Measurements from ENCODE around the gene PPP1R3D. TPM values are rescaled to one million over a fixed set of nuclear protein-coding genes. Genes with fewer than 3 reads are reported as not detected.

PPP1R3D gene
- total RNA-seq, 4 donors from 2014 or later: 5.1 to 8.7 (median 6.8) TPM

- TF ChIP-seq CTCF (IDR thresholded peaks at IDR 0.05; ENCODE audit: low read depth): no peak
Measured at GRCh38 chr20:59958626-59959025, 18.5 kb upstream of the PPP1R3D start.

- no peak for TF ChIP-seq CTCF (IDR thresholded peaks at IDR 0.05; ENCODE audit: low read depth)
Measured at GRCh38 chr20:59958123-59958522, 18.0 kb upstream of the PPP1R3D start, which contains the start of gene CDH26. Gene CDH26, plus strand, starts transcription at chr20:59958423. Its CDS starts 304 bp downstream, at chr20:59958727.

- TF ChIP-seq CTCF (IDR thresholded peaks at IDR 0.05; ENCODE audit: low read depth): no peak
Measured at GRCh38 chr20:59955131-59955796, 15.2 kb upstream of the PPP1R3D start.

DNA sequence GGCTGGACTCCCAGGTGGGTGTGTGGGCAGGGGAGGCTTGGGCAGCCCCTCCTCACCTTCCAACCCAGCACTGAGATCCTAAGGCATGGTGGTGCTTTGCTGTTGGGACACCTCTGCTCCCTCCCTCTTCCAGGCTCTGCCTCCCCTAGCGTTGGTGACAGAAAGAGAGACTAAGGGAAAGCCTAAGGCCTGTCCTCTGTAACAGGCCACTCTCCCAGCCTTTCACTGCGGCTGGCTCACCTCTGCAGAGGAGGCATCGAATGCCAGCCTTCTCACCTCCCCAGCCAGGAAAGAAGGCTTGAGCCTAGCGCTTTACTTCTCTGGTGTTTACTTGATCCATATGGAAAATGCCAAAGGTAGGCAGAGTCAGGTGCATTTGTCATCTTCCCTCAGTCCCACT lies 14.6 kb upstream of the PPP1R3D start:
- TF ChIP-seq CTCF (IDR thresholded peaks at IDR 0.05; ENCODE audit: low read depth): no peak

- TF ChIP-seq CTCF (IDR thresholded peaks at IDR 0.05; ENCODE audit: low read depth): no peak
Measured at GRCh38 chr20:59949911-59950310, 9.8 kb upstream of the PPP1R3D start.

- TF ChIP-seq CTCF (IDR thresholded peaks at IDR 0.05; ENCODE audit: low read depth): no peak
Measured at GRCh38 chr20:59948828-59949720, 9.0 kb upstream of the PPP1R3D start.

DNA sequence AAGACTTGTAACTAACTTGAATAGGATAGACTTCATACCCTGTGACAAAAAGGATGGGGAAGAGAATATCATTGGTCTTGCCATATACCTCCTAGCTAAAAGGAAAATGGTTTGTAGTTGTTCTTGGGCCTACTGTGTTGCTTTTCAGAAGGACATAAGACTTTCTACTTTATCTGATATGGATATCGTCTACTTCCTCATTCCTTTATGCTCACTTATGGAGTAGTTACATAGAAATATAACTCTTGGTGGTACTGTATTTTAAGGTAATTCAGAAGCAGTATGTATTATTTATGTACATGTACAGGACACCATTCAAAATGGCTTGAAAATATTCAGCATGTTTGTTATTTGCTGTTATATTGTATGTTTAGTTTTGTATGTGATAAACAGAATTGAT lies 8.1 kb upstream of the PPP1R3D start:
- TF ChIP-seq CTCF (IDR thresholded peaks at IDR 0.05; ENCODE audit: low read depth): no peak
